GM12878 (cell line): ENCODE measurements around the gene KCNH4. TPM values are rescaled to one million over a fixed set of nuclear protein-coding genes. Genes with fewer than 3 reads are reported as not detected.
A peak's percentile ranks its signal among the peaks of the same experiment; 100 is the strongest.

Experiments used
- ATAC-seq: fragments of 200-7000 bp; cut with Tn5 transposase; 3 replicates; pipeline ENCODE4 v1.9.1; 2020; ENCODE audit warnings: mild to moderate bottlenecking, moderate library complexity
- BruUV-seq: library from RNA; stranded (reverse); fragments of 400-500 nt; replicated peaks from 2 replicates; lab custom pipeline; 2021; lab: Mats Ljungman, UMichigan
- CTCF ChIA-PET: fragments of 300-600 bp; sonication (Branson Sonifier 250); formaldehyde crosslinking; extraction: SDS; loops from one replicate; lab custom pipeline; 2021; ENCODE audit warnings: inconsistent platforms; lab: Yijun Ruan, JAX
- POLR2A ChIA-PET: fragments of 350-600 bp; formaldehyde crosslinking; extraction: SDS; loops from one replicate; lab custom pipeline; 2021; ENCODE audit warnings: inconsistent platforms; lab: Charles Lee
- RAD21 ChIA-PET: fragments of 300-600 bp; sonication (Branson Sonifier 250); formaldehyde crosslinking; loops from one replicate; lab custom pipeline; 2023; ENCODE audit warnings: antibody characterized with exemption; ENCODE audit not compliant: unreplicated experiment; lab: Charles Lee
- SMC1A ChIA-PET: fragments of 300-600 bp; sonication (Branson Sonifier 250); formaldehyde crosslinking; loops from one replicate; lab custom pipeline; 2023; ENCODE audit not compliant: unreplicated experiment, uncharacterized antibody; lab: Charles Lee
- DNase-seq: peaks from one replicate; pipeline ENCODE4 v3.0.0-alpha.2; 2011; ENCODE audit warnings: low read depth, low spot score
- FAIRE-seq: peaks from 3 replicates; lab custom pipeline; 2011; peaks lifted over from hg19 to GRCh38; lab: Jason Lieb, UNC
- H2AFZ ChIP-seq: 2 replicates; pipeline ENCODE4 v1.6.0; 2011; ENCODE audit warnings: low read depth, low read length, control low read depth; ENCODE audit not compliant: control insufficient read depth
- H3K27ac ChIP-seq: 2 replicates; pipeline ENCODE4 v1.5.1; 2011; ENCODE audit warnings: control low read depth; ENCODE audit not compliant: control insufficient read depth, insufficient read depth
- H3K27me3 ChIP-seq, 2 experiments: replicated peaks in 1 of 2; 2 replicates each; pipeline versions ENCODE4 v1.6.0 to v1.6.1; 2011; ENCODE audit warnings: low read length in 1 of 2; ENCODE audit not compliant: control insufficient read depth in 2 of 2, insufficient read depth in 2 of 2
- H3K36me3 ChIP-seq, 2 experiments: 2 replicates each; pipeline ENCODE4 v1.5.1; 2011; ENCODE audit warnings: low read length in 1 of 2; ENCODE audit not compliant: control insufficient read depth in 2 of 2, insufficient read depth in 2 of 2
- H3K4me1 ChIP-seq: 2 replicates; pipeline ENCODE4 v1.6.1; 2011; ENCODE audit warnings: mild to moderate bottlenecking, low read length, moderate library complexity, mixed read lengths; ENCODE audit not compliant: control insufficient read depth, insufficient read depth
- H3K4me2 ChIP-seq: 2 replicates; pipeline ENCODE4 v1.6.0; 2011; ENCODE audit warnings: control low read depth; ENCODE audit not compliant: control insufficient read depth, insufficient read depth
- H3K4me3 ChIP-seq: fragments of 200-600 bp; sonication (generic); 2 replicates; pipeline ENCODE4 v1.5.1; 2016
- H3K79me2 ChIP-seq: 2 replicates; pipeline ENCODE4 v1.6.0; 2011; ENCODE audit warnings: low read length; ENCODE audit not compliant: control insufficient read depth, insufficient read depth
- H3K9ac ChIP-seq: 2 replicates; pipeline ENCODE4 v1.8.0; 2011; ENCODE audit warnings: low read length, control low read depth, mixed read lengths; ENCODE audit not compliant: control insufficient read depth, insufficient read depth
- H3K9me3 ChIP-seq: replicated peaks from 3 replicates; pipeline ENCODE4 v1.5.1; 2011; ENCODE audit warnings: mild to moderate bottlenecking, low read length; ENCODE audit not compliant: control insufficient read depth, insufficient read depth
- H4K20me1 ChIP-seq: 2 replicates; pipeline ENCODE4 v1.6.0; 2011; ENCODE audit not compliant: control insufficient read depth, insufficient read depth
- IKZF1 ChIP-seq: fragments of 450-650 bp; conservative IDR thresholded peaks from 2 replicates; pipeline ENCODE4 v1.6.1; 2017; ENCODE audit warnings: antibody characterized with exemption, mild to moderate bottlenecking
- MYC ChIP-seq: IDR thresholded peaks from 2 replicates; pipeline ENCODE4 v1.6.1; 2011; ENCODE audit warnings: mild to moderate bottlenecking, low read length, moderate library complexity, inconsistent platforms; ENCODE audit not compliant: insufficient read depth, insufficient replicate concordance, insufficient read length, severe bottlenecking
- POU2F2 ChIP-seq: IDR thresholded peaks from 3 replicates; pipeline ENCODE4 v1.6.1; 2011; ENCODE audit warnings: low read depth, mild to moderate bottlenecking, low read length, borderline replicate concordance
- RBBP5 ChIP-seq: fragments of 200-600 bp; sonication (generic); conservative IDR thresholded peaks from 2 replicates; pipeline ENCODE4 v1.6.1; 2016
- SKIL ChIP-seq: fragments of 450-650 bp; IDR thresholded peaks from 2 replicates; pipeline ENCODE4 v1.6.1; 2017; ENCODE audit warnings: mild to moderate bottlenecking, low read depth, inconsistent platforms; ENCODE audit not compliant: poor library complexity, severe bottlenecking
- TAF1 ChIP-seq: IDR thresholded peaks from 2 replicates; pipeline ENCODE4 v1.6.1; 2011; ENCODE audit warnings: mild to moderate bottlenecking, low read depth, low read length, borderline replicate concordance
- ZNF687 ChIP-seq: fragments of 450-650 bp; IDR thresholded peaks from 2 replicates; pipeline ENCODE4 v1.6.1; 2017; ENCODE audit warnings: mild to moderate bottlenecking, moderate library complexity
- WGBS: methylation state at CpG from one replicate; pipeline ENCODE4 v1.1.6; 2016; ENCODE audit warnings: low lambda C conversion rate; ENCODE audit not compliant: insufficient replicate concordance, insufficient coverage; ENCODE audit errors: missing lambda C conversion rate; 5-methylcytosine and 5-hydroxymethylcytosine counted together
- in situ Hi-C: fragments of 300-500 bp; cut with MboI; formaldehyde crosslinking; loops from 9 replicates; pipeline ENCODE4 v1.14.3; 2018; ENCODE audit warnings: mixed read lengths
- intact Hi-C: fragments of 100-400 bp; cut with micrococcal nuclease; formaldehyde crosslinking; loops from one replicate; pipeline ENCODE4 v1.14.2; 2022; ENCODE audit not compliant: unreplicated experiment
- polyA plus RNA-seq, 11 experiments: library from polyadenylated mRNA; depleted of rRNA in 4 of 11; unstranded in 6 of 11; stranded (reverse) in 5 of 11; fragments of >200 nt; fragmentation: Nextera tagmentation in 4 of 11; fragmentation: Illumina TruSeq in 1 of 11; extraction: Ambion mirVana in 4 of 11; extraction: Trizol in 1 of 11; gene quantifications; 1 replicate in 1 of 11; 2 replicates in 10 of 11; pipeline versions ENCODE4 v1.2.1 to v1.2.3, GENCODE V29; 2011 to 2016; ENCODE audit warnings: inconsistent platforms in 2 of 11, missing spikeins in 2 of 11, low read depth in 1 of 11
- total RNA-seq, 4 experiments: library from RNA; depleted of rRNA in 3 of 4; stranded (reverse); fragments of >200 nt in 3 of 4; fragmentation: Illumina TruSeq in 1 of 4; extraction: Trizol in 1 of 4; gene quantifications; 2 replicates each; pipeline versions ENCODE4 v1.2.1 to v1.2.3, GENCODE V29; 2013 to 2021

KCNH4 gene
- total and polyA plus RNA-seq, 10 of the 15 experiments (the other 5 are each of a cell fraction or from before 2014, with no cell fraction given): 0.03 to 0.88 (median 0.10) TPM; not detected in 2

- TF ChIP-seq ZNF687: no peak
These were observed 67.5 kb downstream of the KCNH4 start (continued) for GRCh38 chr17:42113293-42114069.

- in situ Hi-C loops (loop anchor here (5.0 kb wide), 2 partner anchors 90 to 150 kb away; partner anchors contain the start of gene NKIRAS2), intact Hi-C loops (no loop called here)
- Histone ChIP-seq H3K27ac (peak within 1 kb of the TSS; percentile 98), H3K4me1 (peaks cover 37% of the 10 kb centered on the region), H3K36me3 (peaks cover 5 to 6% of the 10 kb centered on the region in 2 experiments; a peak in 2 of 4 replicates), H3K9ac (peak within 1 kb of the TSS; percentile 94), H4K20me1 (no peaks in the 10 kb centered on the region), H3K27me3 (no peaks in the 10 kb centered on the region), H3K79me2 (peaks cover 13% of the 10 kb centered on the region), H3K4me2 (peak within 1 kb of the TSS; percentile 75), H3K4me3 (peak within 1 kb of the TSS; percentile 79), H3K9me3 (no peaks in the 10 kb centered on the region; the same call in 2 of the 3 replicates), H2AFZ (no peak within 1 kb of the TSS; the same call in 1 of the 2 replicates)
- DNase-seq (peak; percentile 90), FAIRE-seq (peak; percentile 100), ATAC-seq (peak; percentile 85)
- no TSS peak for BruUV-seq
- 1% methylated on average over 10 of the region's 10 CpGs for WGBS
- CTCF ChIA-PET: interaction anchor here (0.6 to 7.5 kb wide), 15 partner anchors 9 to 182 kb away, joined by 3 to 61 read pairs (median 6); partner anchors contain the start of genes DNAJC7, GHDC, KCNH4 and ODAD4
- SMC1A ChIA-PET: interaction anchor here (0.5 to 3.4 kb wide), 13 partner anchors 14 to 635 kb away, joined by 3 to 17 read pairs (median 7); partner anchors contain the start of genes CNP, DNAJC7, KCNH4 and ZNF385C
- RAD21 ChIA-PET: interaction anchor here (0.6 to 2.7 kb wide), 11 partner anchors 11 to 182 kb away, joined by 3 to 16 read pairs (median 4); partner anchors contain the start of genes CNP, DNAJC7, KCNH4 and ODAD4
- POLR2A ChIA-PET: interaction anchor here (0.6 to 3.5 kb wide), 14 partner anchors 8 to 437 kb away, joined by 3 to 23 read pairs (median 5); partner anchors contain the start of genes CNP, DNAJC7, KAT2A and KCNH4
- no peak for TF ChIP-seq RBBP5
- peak; percentile 43; the same call in 1 of the 2 replicates for TF ChIP-seq IKZF1
- peak; percentile 77 for TF ChIP-seq POU2F2
- TF ChIP-seq SKIL: no peak
- peak; percentile 91 for TF ChIP-seq TAF1
- TF ChIP-seq MYC: peak; percentile 35
These were observed 68.3 kb downstream of the KCNH4 start, which contains the start of gene DHX58 for GRCh38 chr17:42112552-42113176. DHX58 (minus strand) TSS chr17:42112714; CDS start chr17:42111892, 822 bp downstream.
